Measurements from ENCODE around the gene AOAH.

- no peak for TF ChIP-seq TAF1 (IDR thresholded peaks at IDR 0.05; ENCODE audit: low read depth, low read length)
- no peak for TF ChIP-seq POLR2A (IDR thresholded peaks at IDR 0.05; ENCODE audit: low read depth, low read length)
- TF ChIP-seq PAX5 (IDR thresholded peaks at IDR 0.05; ENCODE audit: insufficient read depth, low read length, severe bottlenecking), result no peak
- no peak for TF ChIP-seq POLR2AphosphoS5 (IDR thresholded peaks at IDR 0.05; ENCODE audit: low read depth, low read length)
These were observed 236.4 kb downstream of the AOAH start for GRCh38 chr7:36487756-36488336.
